ENCODE data around the gene RAB10. TPM values are rescaled to one million over a fixed set of nuclear protein-coding genes. Genes with fewer than 3 reads are reported as not detected.
"Not testable (repeated sequence)": the region's sequence is repeated elsewhere in the genome, so short reads cannot be mapped to it uniquely, and the experiment has no call there.

The RAB10 gene
- total RNA-seq, 1 experiment from 2014 or later, result 268 TPM

DNA sequence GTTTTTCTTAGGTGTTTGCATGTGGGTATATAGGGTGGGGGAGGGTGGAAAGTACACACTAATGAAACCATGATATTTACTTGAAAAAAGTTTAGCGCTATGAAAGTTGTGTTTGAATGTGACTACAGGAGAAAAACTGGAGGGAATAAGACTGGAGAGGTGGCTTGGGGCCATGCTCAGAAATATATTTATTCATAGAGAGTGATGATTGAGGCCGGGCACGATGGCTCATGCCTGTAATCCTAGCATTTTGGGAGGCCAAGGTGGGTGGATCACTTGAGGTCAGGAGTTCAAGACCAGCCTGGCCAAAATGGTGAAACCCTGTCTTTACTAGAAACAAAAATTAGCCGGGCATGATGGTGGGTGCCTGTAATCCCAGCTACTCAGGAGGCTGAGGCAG is 55.0 kb downstream of the RAB10 start:
- DNase-seq (ENCODE audit: low spot score), result not testable (repeated sequence)

DNA sequence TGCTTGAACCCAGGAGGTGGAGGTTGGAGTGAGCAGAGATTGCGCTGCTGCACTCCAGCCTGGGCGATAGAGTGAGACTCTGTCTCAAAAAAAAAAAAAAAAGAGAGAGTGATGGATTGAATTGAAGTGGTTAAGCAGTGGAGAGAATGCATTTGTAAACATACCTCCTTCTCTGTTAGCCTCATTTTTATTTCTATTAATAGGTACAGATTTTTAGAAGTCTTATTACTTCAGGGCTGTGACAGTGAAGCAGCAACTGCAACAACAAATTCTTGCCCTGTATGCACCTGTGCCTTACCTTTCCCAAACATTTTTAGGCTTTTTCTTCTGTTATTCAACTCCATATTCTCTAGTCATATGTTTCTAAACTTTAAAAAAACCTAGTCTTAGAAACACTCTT is 55.5 kb downstream of the RAB10 start:
- no peak for DNase-seq (ENCODE audit: low spot score)

DNA sequence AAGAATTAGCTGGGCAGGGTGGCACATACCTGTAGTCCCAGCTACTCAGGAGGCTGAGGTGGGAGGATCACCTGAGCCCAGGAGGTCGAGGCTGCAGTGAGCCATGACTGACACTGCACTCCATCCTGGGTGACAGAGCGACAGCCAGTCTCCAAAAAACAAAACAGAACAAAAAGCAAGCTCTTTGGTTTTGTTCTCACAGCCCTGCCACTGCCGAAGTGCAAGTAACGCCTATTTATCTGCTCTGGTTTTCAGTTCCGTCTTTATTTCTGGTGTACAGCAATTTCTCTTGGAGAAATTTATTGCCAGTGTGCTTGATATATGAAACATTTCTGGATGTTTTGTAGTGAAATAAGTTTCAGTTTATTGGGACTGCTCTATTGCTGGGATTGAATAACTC is 61.9 kb downstream of the RAB10 start:
- no peak for DNase-seq (ENCODE audit: low spot score)

DNA sequence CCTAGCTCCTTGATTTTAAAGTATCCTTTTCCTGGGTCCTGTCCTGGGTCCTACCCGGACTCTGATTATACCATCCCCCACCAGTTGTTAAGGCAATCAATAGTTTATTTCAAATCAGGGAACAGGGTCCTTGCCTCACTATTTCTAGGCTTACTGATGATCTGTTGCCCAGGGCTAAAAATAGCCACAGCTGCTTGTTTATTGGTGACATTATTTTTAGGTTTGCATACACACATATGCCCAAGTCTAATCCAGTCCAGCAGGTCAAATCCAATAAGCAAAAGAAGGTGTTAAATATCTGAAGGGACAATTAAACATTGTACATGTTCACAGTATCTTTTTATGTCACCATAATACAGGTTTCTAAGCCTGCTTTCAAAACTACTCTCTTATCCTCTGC is 66.0 kb downstream of the RAB10 start:
- no peak for DNase-seq (ENCODE audit: low spot score)

DNA sequence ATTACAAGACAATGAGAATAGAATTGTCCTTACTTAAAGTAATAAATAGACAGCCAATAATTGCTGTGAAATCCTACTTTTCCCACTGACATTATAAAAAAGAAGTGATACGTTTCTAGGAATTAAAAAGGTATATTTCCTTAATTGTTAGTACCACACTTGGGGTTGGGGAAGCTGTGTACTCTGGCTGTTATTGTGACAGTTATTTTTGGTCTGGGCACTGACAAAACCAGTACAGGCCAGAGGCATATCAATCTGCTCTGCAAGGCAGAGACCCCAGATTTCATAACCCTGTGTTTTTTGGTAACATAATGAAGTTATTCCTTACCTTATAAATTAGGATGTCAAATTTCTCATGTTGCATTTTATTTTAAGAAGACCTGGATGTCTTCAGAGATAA is 66.5 kb downstream of the RAB10 start:
- no peak for DNase-seq (ENCODE audit: low spot score)

DNA sequence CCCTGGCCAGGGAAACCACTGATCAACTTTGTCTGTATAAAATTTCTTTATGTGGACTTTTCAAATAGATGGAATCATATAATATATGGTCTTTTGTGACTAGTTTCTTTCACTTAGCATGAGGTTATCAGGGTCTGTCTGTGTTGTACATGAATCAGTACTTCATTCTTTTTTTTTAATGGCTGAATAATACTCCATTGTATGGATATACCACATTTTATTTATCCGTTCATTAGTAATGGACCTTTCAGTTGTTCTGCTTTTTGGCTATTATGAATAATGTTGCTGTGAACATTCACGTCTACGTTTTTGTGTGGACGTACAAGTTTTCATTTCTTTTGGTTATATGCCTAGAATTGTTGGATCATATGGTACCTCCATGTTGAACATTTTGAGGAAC is 69.9 kb downstream of the RAB10 start:
- no peak for DNase-seq (ENCODE audit: low spot score)

DNA sequence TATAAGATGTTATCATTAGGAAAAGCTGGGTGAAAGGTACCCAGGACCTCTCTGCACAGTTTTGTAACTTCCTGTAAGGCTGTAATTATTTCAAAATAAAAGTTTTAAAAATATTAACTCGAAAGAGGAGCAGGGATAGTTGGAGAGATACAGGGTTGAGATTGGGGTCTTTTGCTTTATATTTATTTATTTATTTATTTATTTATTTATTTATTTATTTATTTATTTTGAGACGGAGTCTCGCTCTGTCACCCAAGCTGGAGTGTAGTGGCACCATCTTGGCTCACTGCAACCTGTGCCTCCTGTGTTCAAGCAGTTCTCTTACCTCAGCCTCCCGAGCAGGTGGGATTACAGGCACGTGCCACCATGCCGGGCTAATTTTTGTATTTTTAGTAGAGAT is 74.8 kb downstream of the RAB10 start:
- not testable (repeated sequence) for DNase-seq (ENCODE audit: low spot score)

DNA sequence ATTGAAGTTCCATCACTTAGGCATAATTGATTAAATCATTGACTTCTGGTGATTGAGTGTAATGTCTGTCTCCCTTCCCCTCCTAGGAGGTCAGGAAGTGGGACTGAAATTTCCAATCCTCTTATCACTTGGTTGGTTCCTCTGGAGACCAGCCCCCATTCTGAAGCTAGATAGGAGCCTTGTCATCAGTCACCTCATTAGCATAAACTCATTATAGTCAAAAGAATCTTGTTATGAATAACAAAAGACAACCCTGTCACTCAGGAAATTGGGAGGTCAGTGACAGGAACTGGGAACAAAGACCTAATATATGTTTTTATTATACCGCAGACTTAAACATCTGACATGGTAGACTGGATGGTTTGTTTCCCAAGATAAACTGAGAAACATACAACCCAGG is 78.3 kb downstream of the RAB10 start:
- no peak for DNase-seq (ENCODE audit: low spot score)

DNA sequence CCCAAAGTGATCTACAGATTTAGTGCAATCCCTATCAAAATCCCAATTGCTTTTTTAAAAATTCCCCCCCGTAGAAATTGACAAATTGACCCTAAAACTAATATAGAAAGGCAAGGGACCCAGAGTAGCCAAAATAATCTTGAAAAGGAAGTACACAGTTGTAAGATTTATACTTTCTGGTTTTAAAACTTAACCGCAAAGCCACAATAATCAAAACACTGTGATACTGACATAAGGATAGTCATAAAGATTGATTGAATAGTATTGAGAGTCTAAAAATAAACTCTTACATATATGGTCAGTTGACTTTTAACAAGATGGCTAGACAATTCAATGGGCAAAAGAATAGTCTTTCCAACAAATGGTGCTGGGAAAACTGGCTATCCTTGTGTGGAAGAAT is 80.3 kb downstream of the RAB10 start:
- no peak for DNase-seq (ENCODE audit: low spot score)

DNA sequence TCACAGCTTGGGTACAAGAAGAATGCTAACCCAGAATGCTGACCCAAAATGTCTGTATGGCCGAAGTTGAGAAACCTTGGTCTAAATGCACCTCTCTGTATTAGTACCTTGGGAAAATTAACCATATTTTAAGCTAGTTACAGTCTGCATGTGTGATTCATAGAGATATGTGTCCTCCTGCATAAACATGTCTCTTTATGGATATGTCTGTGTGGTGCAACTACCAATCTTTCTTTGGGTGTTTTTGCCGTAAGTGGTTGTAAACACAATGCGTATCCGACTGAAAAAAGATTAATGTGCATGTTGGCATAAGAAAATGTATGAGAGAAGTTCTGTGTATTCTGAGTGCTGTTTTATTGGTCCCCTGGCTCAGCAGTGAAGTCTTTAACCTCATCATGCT is 84.8 kb downstream of the RAB10 start:
- DNase-seq (ENCODE audit: low spot score), result no peak

DNA sequence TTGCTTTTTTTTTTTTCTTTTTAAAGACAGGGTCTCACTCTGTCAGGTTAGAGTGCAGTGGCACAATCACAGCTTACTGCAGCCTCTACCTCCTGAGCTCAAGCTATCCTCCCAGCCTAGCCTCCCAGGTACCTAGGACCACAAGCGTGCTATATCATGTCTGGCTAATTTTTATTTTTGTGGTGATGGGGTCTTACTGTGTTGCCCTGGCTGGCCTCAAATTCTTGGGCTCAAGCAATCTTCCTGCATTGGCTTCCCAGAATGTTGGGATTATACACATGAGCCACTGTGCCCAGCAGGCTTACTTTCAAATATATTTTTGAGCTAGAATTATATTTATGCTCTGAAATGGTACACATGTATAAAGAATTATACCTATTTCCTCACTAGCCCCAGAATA is 85.6 kb downstream of the RAB10 start:
- DNase-seq (ENCODE audit: low spot score), result no peak

DNA sequence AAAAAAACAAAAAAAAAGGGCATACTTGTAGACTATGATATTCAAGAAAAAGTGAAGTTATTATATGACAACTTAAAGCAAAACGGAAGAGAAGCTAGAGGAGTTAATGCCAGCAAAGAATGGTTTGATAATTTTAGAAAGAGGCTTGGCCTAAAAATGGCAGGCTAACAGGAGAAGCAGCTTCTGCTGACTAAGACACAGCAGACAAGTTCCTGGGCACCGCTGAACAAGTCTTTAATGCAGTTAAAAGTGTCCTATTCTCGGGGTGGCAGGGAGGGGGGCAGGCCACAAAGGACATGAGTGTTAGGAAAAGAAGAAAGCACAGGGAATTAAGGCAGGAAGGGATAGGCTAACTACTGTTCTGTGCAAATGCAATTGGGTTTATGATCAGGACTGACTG is 88.7 kb downstream of the RAB10 start:
- no peak for DNase-seq (ENCODE audit: low spot score)

DNA sequence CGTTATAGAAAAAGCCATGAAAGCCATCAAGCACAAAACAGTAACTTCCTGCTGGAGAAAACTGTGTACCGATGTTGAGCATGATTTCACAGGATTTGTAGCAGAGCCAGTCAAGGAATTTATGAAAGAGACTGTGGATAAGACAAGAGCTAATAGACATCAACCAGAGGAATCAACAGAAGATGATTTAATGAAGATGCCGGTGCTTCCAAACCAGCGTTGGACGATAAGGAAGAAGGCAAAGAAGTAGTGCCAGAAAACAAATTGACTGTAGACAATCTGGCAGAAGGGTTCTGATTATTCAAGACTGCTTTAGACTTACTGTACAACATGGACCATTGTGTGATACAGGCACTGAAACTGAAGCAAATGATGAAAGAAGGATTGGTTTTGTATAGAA is 89.5 kb downstream of the RAB10 start:
- DNase-seq (ENCODE audit: low spot score), result no peak

DNA sequence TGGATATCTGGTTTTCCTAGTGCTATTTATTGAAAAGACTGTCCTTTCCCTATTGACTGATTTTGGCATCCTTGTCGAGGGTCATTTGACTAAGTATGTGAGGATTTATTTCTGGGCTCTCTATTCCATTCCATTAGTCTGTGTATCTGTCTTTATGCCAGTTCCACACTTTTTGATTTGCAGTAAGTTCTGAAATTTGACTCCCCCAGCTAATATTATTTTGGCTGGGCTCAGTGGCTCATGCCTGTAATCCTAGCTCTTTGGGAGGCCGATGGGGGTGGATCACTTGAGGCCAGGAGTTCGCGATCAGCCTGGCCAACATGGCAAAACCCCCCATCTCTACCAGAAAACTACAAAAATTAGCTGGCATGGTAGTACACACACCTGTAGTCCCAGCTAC is 92.2 kb downstream of the RAB10 start:
- DNase-seq (ENCODE audit: low spot score), result no peak

DNA sequence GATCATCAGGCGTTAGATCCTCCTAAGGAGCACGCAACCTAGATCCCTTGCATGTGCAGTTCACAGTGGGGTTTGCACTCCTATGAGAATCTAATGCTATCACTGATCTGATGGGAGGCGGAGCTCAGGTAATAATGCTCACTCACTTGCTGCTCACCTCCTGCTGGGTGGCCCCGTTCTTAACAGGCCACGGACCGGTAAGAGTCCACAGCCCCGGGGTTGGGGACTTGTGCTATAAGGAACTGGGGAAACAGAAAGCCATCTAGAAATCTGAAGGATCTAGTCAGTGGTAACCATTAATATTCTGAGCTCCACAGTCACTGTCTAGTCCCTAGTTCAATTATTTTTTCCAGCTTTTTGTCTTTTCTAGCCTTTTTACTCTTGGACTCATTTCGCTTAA is 94.3 kb downstream of the RAB10 start:
- DNase-seq (ENCODE audit: low spot score), result no peak

DNA sequence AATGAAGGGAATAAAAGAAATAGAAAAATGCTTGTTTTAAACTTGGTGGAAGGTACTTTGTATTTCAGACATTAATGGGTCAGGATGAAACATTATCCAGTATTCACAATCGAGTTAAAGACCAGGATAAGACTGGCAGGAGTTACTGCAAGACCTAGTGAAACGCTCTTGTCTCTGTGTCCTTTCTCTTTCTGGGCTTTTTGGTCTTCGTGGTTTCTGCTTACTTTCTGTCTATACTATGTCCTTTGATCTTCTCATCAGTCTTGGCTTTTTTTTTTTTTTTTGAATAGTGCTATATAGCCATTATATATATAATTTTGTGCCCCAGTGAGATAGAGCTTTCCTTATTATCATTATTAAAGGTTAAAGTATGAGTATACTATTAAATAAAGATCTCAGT is 96.9 kb downstream of the RAB10 start:
- DNase-seq (ENCODE audit: low spot score), result no peak

DNA sequence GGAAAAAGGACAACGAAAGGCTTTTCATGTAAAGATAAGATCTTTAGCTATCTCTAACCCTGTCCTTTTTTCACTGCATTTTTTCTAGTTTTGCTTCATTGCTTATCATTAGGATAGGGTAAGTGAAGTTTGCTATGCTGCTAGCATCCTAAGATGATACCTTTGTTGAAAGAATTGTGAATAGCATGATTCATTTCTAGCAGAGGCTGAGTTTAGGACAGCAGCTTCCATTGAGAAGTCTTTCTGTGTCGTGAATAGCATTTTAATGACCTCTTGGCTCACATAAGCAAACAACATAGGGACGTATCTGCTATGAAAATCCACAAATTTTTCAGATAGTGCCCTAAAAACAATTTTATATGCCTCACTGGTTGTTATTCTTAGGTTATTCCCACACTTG is 102.6 kb downstream of the RAB10 start:
- DNase-seq (ENCODE audit: low spot score), result no peak

DNA sequence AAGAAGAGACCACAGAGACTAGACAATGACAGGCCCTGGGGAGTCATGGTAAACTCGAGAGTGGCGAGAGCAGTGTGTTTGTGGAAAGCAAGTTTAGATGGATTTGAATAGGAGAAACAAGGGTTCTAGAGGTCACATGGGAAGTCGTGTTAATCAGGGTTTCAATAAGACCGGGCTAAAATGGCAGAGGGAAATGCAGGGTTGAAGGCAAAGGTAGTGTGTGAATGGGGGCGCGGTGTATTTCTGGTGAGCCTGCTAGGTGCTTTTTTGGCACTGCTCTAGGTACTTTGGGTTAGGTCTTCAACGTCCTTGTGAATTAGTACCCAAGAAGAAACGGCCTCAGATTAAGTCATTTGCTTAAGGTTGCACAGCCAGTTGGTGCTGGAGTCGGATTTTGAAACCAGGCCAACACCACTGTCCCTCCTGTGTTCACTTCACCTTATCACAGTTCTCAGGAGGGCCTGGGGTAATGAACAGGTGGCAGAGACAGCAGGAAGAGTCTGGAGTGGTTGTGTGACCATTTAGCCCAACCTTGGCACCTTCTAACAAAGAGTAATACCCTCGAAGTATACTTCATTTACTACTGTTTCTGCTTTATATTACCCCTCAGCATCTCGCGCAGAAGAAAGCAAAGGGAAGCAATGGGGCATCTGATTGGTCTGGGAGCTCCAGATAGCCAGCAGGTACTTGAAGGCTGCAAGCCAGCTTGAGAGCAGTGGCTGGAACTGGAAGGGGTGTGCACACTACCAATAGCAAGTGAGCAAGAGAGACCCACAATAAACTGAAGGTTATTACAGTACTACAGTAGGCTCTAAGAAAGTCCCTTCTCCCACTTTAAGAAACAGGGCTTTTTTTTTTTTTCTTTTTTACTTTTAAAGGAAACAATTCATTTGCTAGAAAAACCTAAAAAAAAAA is 105.6 kb downstream of the RAB10 start:
- DNase-seq (ENCODE audit: low spot score), result no peak

DNA sequence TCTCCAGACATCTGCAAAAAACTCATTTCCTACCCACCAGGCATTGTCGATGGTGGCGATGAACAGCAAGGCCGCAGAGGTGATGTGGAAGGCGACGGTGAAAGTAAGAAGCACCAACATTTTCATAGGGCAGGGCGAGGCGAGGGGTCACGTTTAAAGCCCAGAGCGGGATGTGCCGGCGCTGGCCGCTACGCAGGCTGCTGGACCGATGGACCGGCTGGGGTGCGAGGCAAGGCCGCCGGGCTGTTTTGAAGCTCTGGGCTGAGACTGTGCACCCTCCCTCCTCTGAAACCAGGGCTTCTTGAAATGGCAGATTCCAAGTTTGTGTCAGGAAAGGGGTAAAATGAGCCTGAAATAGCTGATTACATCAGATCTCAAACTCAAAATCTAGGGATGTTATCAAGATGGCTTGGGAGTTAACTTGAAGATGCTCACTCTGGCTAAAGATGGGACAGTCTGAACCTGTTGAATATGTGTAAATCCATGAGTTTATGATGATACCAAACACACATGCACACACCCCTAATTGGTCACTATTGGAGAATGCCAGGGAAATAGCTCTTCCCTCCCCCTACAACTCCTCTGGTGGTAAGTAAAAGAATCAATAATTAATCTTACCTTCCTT is 107.4 kb downstream of the RAB10 start:
- no peak for DNase-seq (ENCODE audit: low spot score)

DNA sequence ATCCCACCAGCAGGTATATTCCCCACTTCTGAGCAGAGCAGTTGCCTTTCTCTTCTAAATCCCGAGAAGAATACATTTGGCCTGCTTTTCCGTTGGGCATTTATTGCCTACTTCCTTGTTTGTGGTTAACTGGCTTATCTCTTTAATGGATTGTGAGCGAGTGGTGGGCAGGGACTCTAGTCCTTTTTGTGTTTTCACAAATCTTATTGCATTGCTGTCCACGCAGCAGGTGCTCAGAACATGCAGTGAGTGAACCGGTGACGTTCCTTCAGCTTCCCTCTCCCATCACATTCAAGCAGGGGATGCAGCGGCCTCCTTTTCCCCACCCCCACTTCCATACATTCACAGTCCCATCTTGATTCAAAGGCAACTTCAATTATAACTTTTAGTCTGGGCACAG is 110.1 kb downstream of the RAB10 start:
- DNase-seq (ENCODE audit: low spot score), result peak; percentile 55

DNA sequence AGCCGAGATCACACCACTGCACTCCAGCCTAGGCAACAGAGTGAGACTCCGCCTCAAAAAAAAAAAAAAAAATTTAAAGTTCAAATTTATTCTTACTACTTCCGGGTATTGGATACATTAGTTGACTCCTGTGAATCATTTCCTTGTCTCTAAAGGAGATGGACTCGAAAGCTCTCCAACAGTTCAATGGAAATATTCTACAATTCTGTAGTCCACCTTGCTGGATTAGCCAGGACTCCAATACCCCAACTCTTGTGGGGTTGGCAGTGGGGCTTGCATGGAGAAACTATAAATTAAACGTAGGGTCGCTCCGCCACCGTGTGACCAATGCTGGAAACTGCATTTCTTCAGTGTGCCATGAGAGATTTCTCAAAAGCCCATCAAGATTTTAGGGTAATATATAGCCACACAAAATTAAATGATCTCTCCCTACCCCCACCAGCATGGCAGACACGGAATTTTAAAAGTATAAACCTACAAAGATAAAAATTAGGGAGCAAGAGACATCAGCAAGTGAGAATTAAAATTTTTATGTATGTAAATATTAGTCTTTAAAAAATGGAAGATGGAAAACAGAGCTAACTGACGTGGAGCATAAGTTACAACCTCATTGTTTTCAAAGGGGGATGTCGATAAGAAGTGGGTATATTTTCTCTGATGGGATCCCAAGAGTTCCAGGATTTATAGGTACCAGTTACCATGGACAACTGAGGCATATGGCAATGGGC is 111.2 kb downstream of the RAB10 start:
- peak; percentile 59 for DNase-seq (ENCODE audit: low spot score)

DNA sequence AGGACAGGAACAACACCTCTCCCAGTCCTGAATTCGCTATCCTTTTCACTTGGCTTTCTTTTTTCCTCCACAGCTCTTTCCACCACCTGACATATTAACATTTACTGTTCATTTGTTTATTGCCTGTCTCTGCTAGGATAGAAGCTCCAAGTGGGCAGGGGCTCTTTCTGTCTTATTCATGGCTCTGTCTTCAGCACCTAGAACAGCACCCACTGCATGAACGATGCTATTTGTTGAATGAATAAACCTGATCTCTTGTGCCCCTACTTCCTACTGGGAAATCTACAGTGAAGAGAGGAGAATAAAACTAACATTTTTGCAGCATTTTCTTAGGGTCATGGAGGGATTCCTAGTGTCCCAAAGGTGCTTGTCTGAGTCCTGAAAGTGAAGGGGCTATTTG is 114.6 kb downstream of the RAB10 start:
- DNase-seq (ENCODE audit: low spot score), result no peak

DNA sequence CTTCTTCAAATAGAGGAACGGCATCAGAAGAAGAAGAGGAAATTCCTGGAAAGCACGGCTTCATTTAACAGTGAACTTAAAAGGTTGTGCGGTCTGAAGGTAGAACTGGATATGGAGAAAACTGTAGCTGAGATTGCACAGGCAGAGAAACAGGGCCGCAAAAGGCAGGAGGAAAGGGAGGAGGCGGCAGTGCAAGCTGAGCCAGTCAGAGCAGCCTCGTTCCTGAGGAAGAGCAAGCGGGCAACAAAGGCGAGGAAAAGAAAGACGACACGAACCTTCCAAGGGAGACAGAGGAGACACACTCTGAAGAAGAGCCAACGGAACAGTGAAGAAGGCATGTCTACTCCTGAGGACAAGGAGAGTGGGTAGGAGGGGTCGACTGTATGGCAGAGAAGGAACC is 116.4 kb downstream of the RAB10 start:
- DNase-seq (ENCODE audit: low spot score), result no peak

All from A172 (cell line).